ENCODE results near the gene SPI1. TPM values are rescaled to one million over a fixed set of nuclear protein-coding genes. Genes with fewer than 3 reads are reported as not detected.
"Not testable (repeated sequence)": the region's sequence is repeated elsewhere in the genome, so short reads cannot be mapped to it uniquely, and the experiment has no call there.

SPI1 gene
- total RNA-seq, 1 experiment from 2014 or later: not detected

GRCh38 chr11:47342854-47343253 lies 35.5 kb downstream of the SPI1 start:
- DNase-seq (ENCODE audit: extremely low read depth, low read depth): no peak

DNA sequence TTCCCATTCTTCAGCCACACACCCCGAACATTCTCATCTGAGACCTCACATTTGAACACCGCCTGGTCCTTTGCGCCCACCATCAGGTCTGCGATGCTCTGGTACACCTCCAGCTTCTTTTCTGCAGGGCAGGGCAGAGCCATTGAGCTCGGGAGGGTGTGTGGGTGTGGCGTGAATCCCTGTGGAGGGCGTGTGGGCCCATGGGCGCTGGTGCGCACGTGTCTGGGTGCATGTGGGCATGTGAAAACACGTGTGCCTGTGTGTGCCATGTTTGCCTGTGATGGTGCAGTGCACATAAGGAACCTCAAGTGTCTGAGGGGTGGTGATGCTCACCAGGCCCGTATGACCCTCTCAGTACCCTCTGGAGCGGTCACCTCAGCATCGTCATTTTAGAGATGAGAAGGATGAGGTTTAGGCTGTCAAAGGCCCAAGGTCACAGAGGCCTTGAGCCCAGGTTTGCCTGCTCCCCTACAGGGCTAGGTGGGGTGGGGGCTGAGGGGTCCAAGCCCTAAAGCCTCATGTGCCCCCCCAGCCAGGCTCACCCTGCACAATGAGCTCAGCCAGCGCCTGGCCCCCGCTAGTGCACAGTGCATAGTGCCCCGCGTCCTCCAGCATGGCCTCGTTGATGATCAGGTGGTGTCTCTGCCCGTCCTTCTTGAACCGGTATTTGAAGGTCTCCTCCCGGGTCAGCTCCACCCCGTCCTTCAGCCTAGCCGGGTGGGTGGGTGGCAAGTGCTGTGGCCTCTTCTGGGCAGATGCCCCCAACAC lies 36.1 kb downstream of the SPI1 start:
- no peak for DNase-seq (ENCODE audit: extremely low read depth, low read depth)

DNA sequence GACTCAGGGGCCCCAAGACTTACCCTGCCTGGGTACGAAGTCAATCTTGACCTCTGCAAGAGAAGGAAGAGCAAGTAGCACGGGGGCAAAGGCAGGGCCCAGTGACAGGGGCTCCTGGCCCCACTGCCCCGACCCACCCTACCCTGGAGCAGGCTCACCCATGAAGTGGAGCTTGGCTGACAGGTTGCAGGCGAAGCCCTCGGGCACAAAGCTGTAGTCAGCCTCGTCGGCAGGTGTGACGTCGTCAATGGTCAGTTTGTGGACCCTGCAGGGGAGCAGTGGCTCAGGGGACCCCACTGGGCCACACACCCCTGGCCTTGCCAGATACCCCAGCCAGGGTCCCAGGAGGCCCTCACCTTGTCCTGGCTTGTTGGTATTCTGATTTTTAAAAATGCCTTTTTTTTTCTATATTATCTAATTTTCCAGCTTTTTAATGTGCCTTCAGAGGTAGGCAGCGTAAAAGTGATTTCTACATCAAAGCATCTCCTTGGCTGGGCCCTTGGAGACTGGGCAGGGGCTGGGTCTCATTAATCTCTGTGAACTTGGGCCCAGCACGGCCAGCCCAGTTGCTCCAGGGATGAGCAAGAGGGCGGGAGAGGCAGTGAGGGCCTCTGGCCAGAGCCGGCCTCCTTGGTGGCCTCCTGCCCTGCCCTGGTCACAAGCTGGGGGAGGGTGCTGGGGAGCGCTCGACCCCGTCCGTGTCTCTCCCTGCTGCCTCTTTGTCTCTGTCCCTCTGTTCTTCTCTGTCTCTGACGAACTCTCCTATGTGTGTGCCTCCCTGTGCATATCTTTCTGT lies 37.2 kb downstream of the SPI1 start:
- no peak for DNase-seq (ENCODE audit: extremely low read depth, low read depth)

GRCh38 chr11:47340010-47340409 lies 38.3 kb downstream of the SPI1 start:
- DNase-seq (ENCODE audit: extremely low read depth, low read depth): no peak

- no peak for DNase-seq (ENCODE audit: extremely low read depth, low read depth)
Observed at GRCh38 chr11:47338396-47339241, 39.7 kb downstream of the SPI1 start.

GRCh38 chr11:47337229-47337924 lies 41.0 kb downstream of the SPI1 start:
- peak; percentile 31 for DNase-seq (ENCODE audit: extremely low read depth, low read depth)

GRCh38 chr11:47336595-47336994 lies 41.8 kb downstream of the SPI1 start:
- DNase-seq (ENCODE audit: extremely low read depth, low read depth): no peak

DNA sequence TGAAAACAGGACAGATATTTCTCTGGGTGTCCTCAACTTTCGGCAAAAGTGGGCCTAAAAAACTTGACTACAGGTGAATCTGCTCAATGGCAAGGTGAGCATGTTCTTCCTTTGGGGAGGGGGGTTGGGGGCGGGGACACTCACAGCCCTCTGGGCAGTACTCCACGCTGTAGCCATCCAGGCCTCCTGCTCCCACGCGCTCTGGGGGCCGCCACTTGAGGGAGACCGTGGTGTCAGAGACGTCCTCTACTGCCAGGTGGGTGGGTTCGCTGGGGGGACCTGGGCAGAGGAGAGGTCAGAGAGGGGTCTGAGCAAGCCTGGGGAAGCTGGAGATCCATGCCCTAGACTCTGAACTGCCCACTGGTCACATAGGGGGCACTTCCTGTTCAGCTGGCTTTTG lies 42.6 kb downstream of the SPI1 start:
- no peak for DNase-seq (ENCODE audit: extremely low read depth, low read depth)

DNA sequence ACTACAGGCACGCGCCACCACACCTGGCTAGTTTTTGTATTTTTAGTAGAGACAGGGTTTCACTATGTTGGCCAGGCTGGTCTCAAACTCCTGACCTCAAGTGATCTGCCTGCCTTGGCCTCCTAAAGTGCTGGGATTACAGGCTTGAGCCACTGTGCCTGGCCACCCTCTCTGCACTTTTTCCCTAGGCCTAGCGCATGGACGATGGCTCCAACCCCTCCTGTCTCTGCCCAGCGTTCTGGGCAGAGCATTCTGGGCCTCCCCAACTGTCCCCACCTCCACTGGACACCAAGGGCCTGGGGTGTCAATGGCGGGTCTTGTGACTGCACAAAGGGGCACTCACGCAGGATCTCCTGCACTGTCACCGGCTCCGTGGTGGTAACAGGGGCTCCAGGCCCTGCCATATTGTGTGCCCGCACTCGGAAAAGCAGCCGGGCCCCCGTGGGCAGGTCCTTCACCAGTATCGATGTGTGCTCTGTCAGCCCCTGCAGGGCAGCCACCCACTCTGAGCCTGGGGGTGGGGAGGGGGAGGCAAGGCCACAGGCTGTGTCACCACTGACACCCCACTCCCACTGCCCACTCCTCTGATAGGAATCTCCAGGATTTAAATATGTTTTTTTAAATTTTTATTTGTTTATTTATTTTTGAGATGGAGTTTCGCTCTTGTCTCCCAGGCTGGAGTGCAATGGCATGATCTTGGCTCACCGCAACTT lies 43.5 kb downstream of the SPI1 start:
- DNase-seq (ENCODE audit: extremely low read depth, low read depth): not testable (repeated sequence)

GRCh38 chr11:47333886-47334443 lies 44.4 kb downstream of the SPI1 start:
- DNase-seq (ENCODE audit: extremely low read depth, low read depth): no peak

DNA sequence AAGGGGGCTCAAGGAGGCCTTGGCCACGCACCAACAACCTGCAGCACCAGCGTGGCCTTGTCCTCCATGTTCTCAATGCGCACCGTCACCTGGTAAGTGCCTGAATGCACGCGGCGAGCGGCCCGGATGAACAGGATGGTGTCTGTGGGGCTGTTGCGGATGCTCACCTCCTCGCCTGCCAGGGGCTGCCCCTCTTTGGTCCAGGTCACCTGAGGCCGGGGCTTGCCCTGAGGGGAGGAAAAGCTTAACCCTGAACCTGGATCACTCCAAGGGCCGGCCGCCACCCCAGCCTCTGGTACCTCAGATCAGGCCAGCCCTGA lies 44.9 kb downstream of the SPI1 start:
- DNase-seq (ENCODE audit: extremely low read depth, low read depth): no peak

DNA sequence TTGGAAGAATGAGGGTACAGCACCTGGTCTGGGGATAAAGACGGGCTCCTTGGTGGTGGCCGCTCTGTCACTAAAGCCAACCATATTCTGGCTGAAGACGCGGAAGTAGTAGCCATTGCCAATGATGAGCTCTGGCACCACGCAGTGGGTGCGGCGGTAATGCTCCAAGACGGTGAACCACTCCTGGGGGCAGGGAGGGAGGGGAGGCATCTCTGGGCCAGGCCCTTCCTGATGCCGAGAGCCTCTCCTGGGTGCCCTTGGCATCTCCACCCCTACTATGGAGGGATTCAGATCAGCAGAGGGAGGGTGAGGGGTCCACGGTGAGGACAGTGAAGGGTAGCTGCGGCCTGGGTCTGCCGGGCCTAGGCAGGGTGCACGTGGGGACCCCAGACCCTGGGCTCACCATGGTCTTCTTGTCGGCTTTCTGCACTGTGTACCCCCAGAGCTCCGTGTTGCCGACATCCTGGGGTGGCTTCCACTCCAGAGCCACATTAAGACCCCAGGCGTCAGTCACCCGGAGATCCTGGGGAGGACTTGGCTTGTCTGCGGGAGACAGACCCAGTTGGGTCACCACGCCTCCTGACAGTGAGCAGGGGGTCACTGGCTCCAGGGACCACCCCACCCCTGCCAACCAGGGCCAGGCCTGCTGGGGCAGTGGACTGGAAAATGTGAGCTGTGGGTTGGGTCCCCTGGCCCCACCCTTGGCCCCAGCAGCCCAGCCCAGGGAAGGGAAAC lies 45.4 kb downstream of the SPI1 start:
- no peak for DNase-seq (ENCODE audit: extremely low read depth, low read depth)

- no peak for DNase-seq (ENCODE audit: extremely low read depth, low read depth)
Observed at GRCh38 chr11:47332303-47332711, 46.0 kb downstream of the SPI1 start.

- DNase-seq (ENCODE audit: extremely low read depth, low read depth): no peak
Observed at GRCh38 chr11:47331454-47332302, 46.7 kb downstream of the SPI1 start.

GRCh38 chr11:47329987-47330931 lies 48.1 kb downstream of the SPI1 start:
- no peak for DNase-seq (ENCODE audit: extremely low read depth, low read depth)

- DNase-seq (ENCODE audit: extremely low read depth, low read depth): no peak
Observed at GRCh38 chr11:47329431-47329986, 48.8 kb downstream of the SPI1 start.

All from NCI-H460 (cell line).